ENCODE measurements around the gene DOCK2. TPM values are rescaled to one million over a fixed set of nuclear protein-coding genes. Genes with fewer than 3 reads are reported as not detected.
A peak's percentile ranks its signal among the peaks of the same experiment; 100 is the strongest.
"Not testable (repeated sequence)": the region's sequence is repeated elsewhere in the genome, so short reads cannot be mapped to it uniquely, and the experiment has no call there.

The DOCK2 gene
- total RNA-seq, 2 experiments from 2014 or later = 192 to 203 TPM

- Mint-ChIP-seq H3K4me1 (ENCODE audit: low read depth) (peaks cover 12% of the 10 kb centered on the region), H3K27me3 (ENCODE audit: low read depth) (no peaks in the 10 kb centered on the region), H3K9me3 (no peaks in the 10 kb centered on the region), H3K36me3 (ENCODE audit: low read depth) (peaks cover 53% of the 10 kb centered on the region), H3K4me3 (no peak overlapping the region), H3K27ac (no peak overlapping the region)
- no peak for DNase-seq
- CTCF ChIA-PET = interaction anchor here (1.3 kb wide), 1 partner anchor 9 kb away, joined by 3 read pairs; no protein-coding TSS in a partner anchor
- intact Hi-C loops (cut with micrococcal nuclease) = no loop called here
These were observed 94.1 kb downstream of the DOCK2 start for GRCh38 chr5:169731221-169731620.

GRCh38 chr5:169732841-169733240 is 95.8 kb downstream of the DOCK2 start:
- CTCF ChIA-PET = no interaction called here
- intact Hi-C loops (cut with micrococcal nuclease) = no loop called here
- Mint-ChIP-seq H3K27me3 (ENCODE audit: low read depth) (no peaks in the 10 kb centered on the region), H3K27ac (no peak overlapping the region), H3K4me1 (ENCODE audit: low read depth) (peaks cover 11% of the 10 kb centered on the region), H3K36me3 (ENCODE audit: low read depth) (peaks cover 58% of the 10 kb centered on the region), H3K4me3 (no peak overlapping the region), H3K9me3 (no peaks in the 10 kb centered on the region)
- no peak for DNase-seq

GRCh38 chr5:169735913-169736312 is 98.8 kb downstream of the DOCK2 start:
- CTCF ChIA-PET = interaction anchor here (0.6 kb wide), 1 partner anchor 52 kb away, joined by 3 read pairs; no protein-coding TSS in a partner anchor
- H3K9me3 Mint-ChIP-seq = no peaks in the 10 kb centered on the region
- DNase-seq = no peak
- H3K27ac Mint-ChIP-seq = no peak overlapping the region
- H3K27me3 Mint-ChIP-seq (ENCODE audit: low read depth) = no peaks in the 10 kb centered on the region
- intact Hi-C loops (cut with micrococcal nuclease) = no loop called here
- peaks cover 50% of the 10 kb centered on the region for H3K36me3 Mint-ChIP-seq (ENCODE audit: low read depth)
- H3K4me1 Mint-ChIP-seq (ENCODE audit: low read depth) = peaks cover 10% of the 10 kb centered on the region
- no peak overlapping the region for H3K4me3 Mint-ChIP-seq

GRCh38 chr5:169736653-169737052 is 99.6 kb downstream of the DOCK2 start:
- H3K4me1 Mint-ChIP-seq (ENCODE audit: low read depth) = peaks cover 10% of the 10 kb centered on the region
- H3K9me3 Mint-ChIP-seq = no peaks in the 10 kb centered on the region
- no peak overlapping the region for H3K27ac Mint-ChIP-seq
- DNase-seq = no peak
- no peak overlapping the region for H3K4me3 Mint-ChIP-seq
- no peaks in the 10 kb centered on the region for H3K27me3 Mint-ChIP-seq (ENCODE audit: low read depth)
- H3K36me3 Mint-ChIP-seq (ENCODE audit: low read depth) = peaks cover 52% of the 10 kb centered on the region
- CTCF ChIA-PET = no interaction called here
- intact Hi-C loops (cut with micrococcal nuclease) = no loop called here

- Mint-ChIP-seq H3K27ac (no peak overlapping the region), H3K36me3 (ENCODE audit: low read depth) (peaks cover 55% of the 10 kb centered on the region), H3K9me3 (no peaks in the 10 kb centered on the region), H3K4me3 (no peak overlapping the region), H3K4me1 (ENCODE audit: low read depth) (peaks cover under 1% of the 10 kb centered on the region), H3K27me3 (ENCODE audit: low read depth) (no peaks in the 10 kb centered on the region)
- no peak for DNase-seq
- intact Hi-C loops (cut with micrococcal nuclease) = no loop called here
- CTCF ChIA-PET = interaction anchor here (0.7 kb wide), 1 partner anchor 330 kb away, joined by 5 read pairs; no protein-coding TSS in a partner anchor
These were observed 103.4 kb downstream of the DOCK2 start for GRCh38 chr5:169740435-169740834.

GRCh38 chr5:169742771-169743296 is 105.8 kb downstream of the DOCK2 start:
- H3K4me1 Mint-ChIP-seq (ENCODE audit: low read depth) = peaks cover 11% of the 10 kb centered on the region
- no peak overlapping the region for H3K27ac Mint-ChIP-seq
- CTCF ChIA-PET = interaction anchor here (0.6 kb wide), 1 partner anchor 370 kb away, joined by 3 read pairs; no protein-coding TSS in a partner anchor
- H3K36me3 Mint-ChIP-seq (ENCODE audit: low read depth) = peaks cover 49% of the 10 kb centered on the region
- no peaks in the 10 kb centered on the region for H3K9me3 Mint-ChIP-seq
- H3K27me3 Mint-ChIP-seq (ENCODE audit: low read depth) = no peaks in the 10 kb centered on the region
- DNase-seq = no peak
- intact Hi-C loops (cut with micrococcal nuclease) = no loop called here
- H3K4me3 Mint-ChIP-seq = no peak overlapping the region

- no peak overlapping the region for H3K27ac Mint-ChIP-seq
- intact Hi-C loops (cut with micrococcal nuclease) = no loop called here
- H3K27me3 Mint-ChIP-seq (ENCODE audit: low read depth) = no peaks in the 10 kb centered on the region
These were observed 107.3 kb downstream of the DOCK2 start for GRCh38 chr5:169744336-169744735.

GRCh38 chr5:169745441-169746146 is 108.5 kb downstream of the DOCK2 start:
- peaks cover 11% of the 10 kb centered on the region for H3K4me1 Mint-ChIP-seq (ENCODE audit: low read depth)
- CTCF ChIA-PET = no interaction called here
- peaks cover 56% of the 10 kb centered on the region for H3K36me3 Mint-ChIP-seq (ENCODE audit: low read depth)
- intact Hi-C loops (cut with micrococcal nuclease) = no loop called here
- no peak for DNase-seq
- H3K27me3 Mint-ChIP-seq (ENCODE audit: low read depth) = no peaks in the 10 kb centered on the region
- H3K27ac Mint-ChIP-seq = peak overlapping the region; percentile 60
- no peak overlapping the region for H3K4me3 Mint-ChIP-seq
- H3K9me3 Mint-ChIP-seq = no peaks in the 10 kb centered on the region

More at GRCh38 chr5:169744336-169744735, 107.3 kb downstream of the DOCK2 start:
- Mint-ChIP-seq H3K36me3 (ENCODE audit: low read depth) (peaks cover 48% of the 10 kb centered on the region), H3K4me1 (ENCODE audit: low read depth) (peaks cover 11% of the 10 kb centered on the region), H3K9me3 (no peaks in the 10 kb centered on the region), H3K4me3 (no peak overlapping the region)
- no peak for DNase-seq
- CTCF ChIA-PET = no interaction called here

- Mint-ChIP-seq H3K4me3 (no peak overlapping the region), H3K4me1 (ENCODE audit: low read depth) (peaks cover 11% of the 10 kb centered on the region), H3K27me3 (ENCODE audit: low read depth) (no peaks in the 10 kb centered on the region), H3K36me3 (ENCODE audit: low read depth) (peaks cover 55% of the 10 kb centered on the region), H3K27ac (peak overlapping the region; percentile 60), H3K9me3 (no peaks in the 10 kb centered on the region)
- intact Hi-C loops (cut with micrococcal nuclease) = no loop called here
- CTCF ChIA-PET = interaction anchor here (0.7 kb wide), 1 partner anchor 462 kb away, joined by 3 read pairs; no protein-coding TSS in a partner anchor
- DNase-seq = peak; percentile 27
These were observed 109.1 kb downstream of the DOCK2 start for GRCh38 chr5:169746147-169746694.

GRCh38 chr5:169748174-169748573 is 111.1 kb downstream of the DOCK2 start:
- Mint-ChIP-seq H3K27me3 (ENCODE audit: low read depth) (no peaks in the 10 kb centered on the region), H3K4me3 (no peak overlapping the region), H3K9me3 (no peaks in the 10 kb centered on the region), H3K36me3 (ENCODE audit: low read depth) (peaks cover 52% of the 10 kb centered on the region), H3K27ac (no peak overlapping the region), H3K4me1 (ENCODE audit: low read depth) (peaks cover 11% of the 10 kb centered on the region)
- CTCF ChIA-PET = no interaction called here
- intact Hi-C loops (cut with micrococcal nuclease) = no loop called here
- DNase-seq = no peak

- Mint-ChIP-seq H3K27ac (no peak overlapping the region), H3K4me3 (no peak overlapping the region), H3K27me3 (ENCODE audit: low read depth) (no peaks in the 10 kb centered on the region), H3K4me1 (ENCODE audit: low read depth) (peaks cover 11% of the 10 kb centered on the region), H3K36me3 (ENCODE audit: low read depth) (peaks cover 50% of the 10 kb centered on the region), H3K9me3 (no peaks in the 10 kb centered on the region)
- intact Hi-C loops (cut with micrococcal nuclease) = no loop called here
- DNase-seq = no peak
- CTCF ChIA-PET = no interaction called here
These were observed 112.2 kb downstream of the DOCK2 start for GRCh38 chr5:169749295-169749694.

GRCh38 chr5:169751490-169751889 is 114.4 kb downstream of the DOCK2 start:
- no peaks in the 10 kb centered on the region for H3K27me3 Mint-ChIP-seq (ENCODE audit: low read depth)
- H3K4me1 Mint-ChIP-seq (ENCODE audit: low read depth) = no peaks in the 10 kb centered on the region
- intact Hi-C loops (cut with micrococcal nuclease) = no loop called here
- CTCF ChIA-PET = no interaction called here
- DNase-seq = no peak
- H3K36me3 Mint-ChIP-seq (ENCODE audit: low read depth) = peaks cover 36% of the 10 kb centered on the region
- H3K9me3 Mint-ChIP-seq = no peaks in the 10 kb centered on the region
- H3K4me3 Mint-ChIP-seq = no peak overlapping the region
- no peak overlapping the region for H3K27ac Mint-ChIP-seq

GRCh38 chr5:169752566-169752965 is 115.5 kb downstream of the DOCK2 start:
- H3K27ac Mint-ChIP-seq; H3K4me1 Mint-ChIP-seq (ENCODE audit: low read depth); DNase-seq; CTCF ChIA-PET; intact Hi-C loops (cut with micrococcal nuclease); H3K9me3 Mint-ChIP-seq; H3K27me3 Mint-ChIP-seq (ENCODE audit: low read depth); H3K4me3 Mint-ChIP-seq: not testable (repeated sequence)
- H3K36me3 Mint-ChIP-seq (ENCODE audit: low read depth) = peaks cover 32% of the 10 kb centered on the region
